VCaP (cell line): ENCODE data around the gene TRPC4.

Source experiments
- H3K27ac ChIP-seq: fragments of 450-650 bp; 2 replicates; pipeline ENCODE4 v1.5.1; 2017
- CTCF ChIP-seq: fragments of 450-650 bp; conservative IDR thresholded peaks from 2 replicates; pipeline ENCODE4 v1.5.1; 2017; ENCODE audit warnings: mild to moderate bottlenecking, moderate library complexity

TRPC4 gene

GRCh38 chr13:37869756-37870488 lies at the start of gene TRPC4:
TSS of gene TRPC4 (minus strand) at chr13:37869772. CDS start at chr13:37783333, 86,439 bp downstream.
- H3K27ac ChIP-seq = no peak within 1 kb of the TSS
- TF ChIP-seq CTCF = peak; percentile 76

- TF ChIP-seq CTCF = peak; percentile 47
Observed at GRCh38 chr13:37918751-37919150, 49.2 kb upstream of the TRPC4 start.

GRCh38 chr13:37918116-37918714 lies 48.6 kb upstream of the TRPC4 start:
- no peak overlapping the region for H3K27ac ChIP-seq
- TF ChIP-seq CTCF = no peak

More at GRCh38 chr13:37918751-37919150, 49.2 kb upstream of the TRPC4 start:
- no peak overlapping the region for H3K27ac ChIP-seq

GRCh38 chr13:37914781-37915391 lies 45.3 kb upstream of the TRPC4 start:
- H3K27ac ChIP-seq = no peak overlapping the region
- no peak for TF ChIP-seq CTCF

GRCh38 chr13:37910790-37911189 lies 41.2 kb upstream of the TRPC4 start:
- no peak for TF ChIP-seq CTCF

GRCh38 chr13:37906880-37907279 lies 37.3 kb upstream of the TRPC4 start:
- H3K27ac ChIP-seq = no peak overlapping the region
- no peak for TF ChIP-seq CTCF

More at GRCh38 chr13:37910790-37911189, 41.2 kb upstream of the TRPC4 start:
- H3K27ac ChIP-seq = no peak overlapping the region

- no peak overlapping the region for H3K27ac ChIP-seq
- TF ChIP-seq CTCF = no peak
Observed at GRCh38 chr13:37905736-37906135, 36.2 kb upstream of the TRPC4 start.
